IMR-90 (cell line): ENCODE data around the gene UBE2L3. TPM values are rescaled to one million over a fixed set of nuclear protein-coding genes. Genes with fewer than 3 reads are reported as not detected.
A peak's percentile ranks its signal among the peaks of the same experiment; 100 is the strongest.

Experiments used
- ATAC-seq: fragments of 200-7000 bp; cut with Tn5 transposase; 2 replicates; pipeline ENCODE4 v1.9.1; 2020; ENCODE audit warnings: low read depth, mild to moderate bottlenecking, moderate library complexity
- BruUV-seq: library from RNA; stranded (reverse); fragments of 400-500 nt; replicated peaks from 2 replicates; lab custom pipeline; 2021; lab: Mats Ljungman, UMichigan
- CTCF ChIA-PET: fragments of 300-600 bp; formaldehyde crosslinking; extraction: SDS; loops from one replicate; lab custom pipeline; 2021; ENCODE audit warnings: antibody characterized with exemption; lab: Yijun Ruan, JAX
- POLR2A ChIA-PET: fragments of 300-600 bp; sonication (Branson Sonifier 250); formaldehyde crosslinking; loops from one replicate; lab custom pipeline; 2022; ENCODE audit warnings: antibody characterized with exemption; ENCODE audit not compliant: unreplicated experiment; lab: Charles Lee
- DNase-seq: peaks from one replicate; pipeline ENCODE4 v3.0.0; 2013
- H2AFZ ChIP-seq: replicated peaks from 2 replicates; pipeline ENCODE3; 2013; ENCODE audit warnings: low read length, mild to moderate bottlenecking; ENCODE audit not compliant: poor library complexity
- H2AK5ac ChIP-seq: 2 replicates; pipeline ENCODE4 v1.6.1; 2013; ENCODE audit warnings: low read depth, low read length, inconsistent platforms
- H2AK9ac ChIP-seq: replicated peaks from 2 replicates; pipeline ENCODE3; 2013; ENCODE audit warnings: mild to moderate bottlenecking, low read depth, low read length, moderate library complexity; ENCODE audit not compliant: poor library complexity
- H2BK120ac ChIP-seq: 2 replicates; pipeline ENCODE4 v1.6.1; 2013; ENCODE audit warnings: low read depth, low read length, inconsistent platforms
- H2BK15ac ChIP-seq: 3 replicates; pipeline ENCODE4 v1.6.1; 2013; ENCODE audit warnings: low read depth, low read length, inconsistent platforms
- H2BK20ac ChIP-seq: 2 replicates; pipeline ENCODE4 v1.6.1; 2013; ENCODE audit warnings: low read depth, mild to moderate bottlenecking, inconsistent platforms, low read length, moderate library complexity
- H2BK5ac ChIP-seq: 2 replicates; pipeline ENCODE4 v1.6.1; 2013; ENCODE audit warnings: mild to moderate bottlenecking, low read depth, low read length, inconsistent platforms; ENCODE audit not compliant: poor library complexity, severe bottlenecking
- H3K14ac ChIP-seq: replicated peaks from 2 replicates; pipeline ENCODE4 v1.6.1; 2013; ENCODE audit warnings: low read depth, low read length, inconsistent platforms
- H3K18ac ChIP-seq: 2 replicates; pipeline ENCODE4 v1.6.1; 2013; ENCODE audit warnings: low read depth, low read length, control low read depth
- H3K23ac ChIP-seq: 2 replicates; pipeline ENCODE4 v1.6.1; 2013; ENCODE audit warnings: low read depth, low read length, inconsistent platforms
- H3K27ac ChIP-seq: 2 replicates; pipeline ENCODE4 v1.5.1; 2013; ENCODE audit warnings: mild to moderate bottlenecking, control low read depth, low read length; ENCODE audit not compliant: insufficient read depth
- H3K27me3 ChIP-seq: 2 replicates; pipeline ENCODE4 v1.6.1; 2013; ENCODE audit warnings: low read length; ENCODE audit not compliant: control insufficient read depth, insufficient read depth
- H3K36me3 ChIP-seq: 2 replicates; pipeline ENCODE4 v1.6.1; 2013; ENCODE audit warnings: low read length, mixed read lengths; ENCODE audit not compliant: control insufficient read depth, insufficient read depth
- H3K4ac ChIP-seq: 2 replicates; pipeline ENCODE4 v1.6.1; 2013; ENCODE audit warnings: low read depth, low read length, inconsistent platforms
- H3K4me1 ChIP-seq: 2 replicates; pipeline ENCODE4 v1.6.1; 2013; ENCODE audit warnings: low read length, mixed read lengths; ENCODE audit not compliant: control insufficient read depth, insufficient read depth
- H3K4me2 ChIP-seq: 2 replicates; pipeline ENCODE4 v1.6.1; 2013; ENCODE audit warnings: low read depth, mild to moderate bottlenecking, control low read depth, low read length, moderate library complexity
- H3K4me3 ChIP-seq: 2 replicates; pipeline ENCODE4 v1.5.1; 2013; ENCODE audit warnings: low read depth, mild to moderate bottlenecking, control low read depth, low read length, moderate library complexity; ENCODE audit not compliant: insufficient read depth
- H3K56ac ChIP-seq: 2 replicates; pipeline ENCODE4 v1.6.1; 2013; ENCODE audit warnings: low read length, inconsistent platforms; ENCODE audit not compliant: insufficient read depth; ENCODE audit errors: extremely low read depth
- H3K79me1 ChIP-seq, 2 experiments: 2 replicates each; pipeline ENCODE4 v1.6.1; 2013; ENCODE audit warnings: low read length in 2 of 2, inconsistent platforms in 1 of 2, low read depth in 1 of 2
- H3K9ac ChIP-seq: 2 replicates; pipeline ENCODE4 v1.6.1; 2013; ENCODE audit warnings: low read depth, low read length, control low read depth
- H3K9me1 ChIP-seq: 2 replicates; pipeline ENCODE4 v1.6.1; 2013; ENCODE audit warnings: low read length, inconsistent platforms; ENCODE audit not compliant: insufficient read depth
- H3K9me3 ChIP-seq: 2 replicates; pipeline ENCODE4 v1.6.1; 2013; ENCODE audit warnings: low read length; ENCODE audit not compliant: control insufficient read depth, insufficient read depth
- H4K20me1 ChIP-seq: 2 replicates; pipeline ENCODE4 v1.6.1; 2013; ENCODE audit warnings: low read length, inconsistent platforms; ENCODE audit not compliant: insufficient read depth
- H4K5ac ChIP-seq: 2 replicates; pipeline ENCODE4 v1.6.1; 2013; ENCODE audit warnings: mild to moderate bottlenecking, low read depth, low read length, control low read depth
- H4K8ac ChIP-seq, 2 experiments: 2 replicates each; pipeline ENCODE4 v1.6.1; 2013; ENCODE audit warnings: low read depth in 2 of 2, low read length in 2 of 2, control low read depth in 1 of 2, inconsistent platforms in 1 of 2
- H4K91ac ChIP-seq: 2 replicates; pipeline ENCODE4 v1.6.1; 2013; ENCODE audit warnings: low read depth, low read length, inconsistent platforms; ENCODE audit not compliant: insufficient read depth
- BHLHE40 ChIP-seq: fragments of 150-350 bp; IDR thresholded peaks from 2 replicates; pipeline ENCODE4 v1.6.1; 2016; ENCODE audit warnings: mild to moderate bottlenecking, low read depth, low read length
- CEBPB ChIP-seq: IDR thresholded peaks from 2 replicates; pipeline ENCODE4 v1.6.1; 2012; ENCODE audit warnings: low read depth, low read length, improper control_type of control experiment
- CHD1 ChIP-seq: IDR thresholded peaks from 2 replicates; pipeline ENCODE4 v1.6.1; 2012; ENCODE audit warnings: low read depth, low read length, improper control_type of control experiment
- ELK1 ChIP-seq: fragments of 150-350 bp; IDR thresholded peaks from 2 replicates; pipeline ENCODE4 v1.6.1; 2016; ENCODE audit warnings: low read depth, mild to moderate bottlenecking, low read length, moderate library complexity, borderline replicate concordance
- FOS ChIP-seq: fragments of 150-350 bp; IDR thresholded peaks from 2 replicates; pipeline ENCODE4 v1.6.1; 2016; ENCODE audit warnings: low read depth, low read length
- MAZ ChIP-seq: IDR thresholded peaks from 2 replicates; pipeline ENCODE4 v1.6.1; 2012; ENCODE audit warnings: low read depth, mild to moderate bottlenecking, low read length, improper control_type of control experiment, moderate library complexity, borderline replicate concordance
- MXI1 ChIP-seq: IDR thresholded peaks from 2 replicates; pipeline ENCODE4 v1.6.1; 2012; ENCODE audit warnings: low read depth, mild to moderate bottlenecking, low read length, moderate library complexity, borderline replicate concordance
- NFE2L2 ChIP-seq: fragments of 150-350 bp; IDR thresholded peaks from 2 replicates; pipeline ENCODE4 v1.6.1; 2016; ENCODE audit warnings: low read depth, mild to moderate bottlenecking, low read length
- RAD21 ChIP-seq: IDR thresholded peaks from 2 replicates; pipeline ENCODE4 v1.6.1; 2012; ENCODE audit warnings: low read length, improper control_type of control experiment
- RCOR1 ChIP-seq: IDR thresholded peaks from 2 replicates; pipeline ENCODE4 v1.6.1; 2012; ENCODE audit warnings: mild to moderate bottlenecking, low read length, improper control_type of control experiment; ENCODE audit not compliant: insufficient replicate concordance
- RFX5 ChIP-seq: IDR thresholded peaks from 2 replicates; pipeline ENCODE4 v1.8.0; 2012; ENCODE audit warnings: low read depth, mild to moderate bottlenecking, low read length, moderate library complexity
- SMC3 ChIP-seq: fragments of 150-350 bp; IDR thresholded peaks from 2 replicates; pipeline ENCODE4 v1.6.1; 2016; ENCODE audit warnings: low read depth, mild to moderate bottlenecking, antibody characterized with exemption, low read length, moderate library complexity
- WGBS, 2 experiments: methylation state at CpG; one replicate each; pipeline versions ENCODE4 v1.1.5 to v1.1.7; 2013; ENCODE audit warnings: missing lambda C conversion rate in 2 of 2; ENCODE audit not compliant: insufficient read length in 1 of 2; ENCODE audit errors: extremely low coverage in 2 of 2; 5-methylcytosine and 5-hydroxymethylcytosine counted together
- dilution Hi-C: fragments of 300-500 bp; cut with HindIII; formaldehyde crosslinking; loops from one replicate; pipeline ENCODE4 v1.14.3; 2018; ENCODE audit warnings: low sequenced_read_pairs; ENCODE audit not compliant: unreplicated experiment
- in situ Hi-C: fragments of 300-500 bp; cut with MboI; formaldehyde crosslinking; loops from 3 replicates; pipeline ENCODE4 v1.14.3; 2019; ENCODE audit warnings: low sequenced_read_pairs, inconsistent platforms, mixed read lengths
- intact Hi-C: fragments of 100-400 bp; cut with micrococcal nuclease; formaldehyde crosslinking; loops from 2 replicates; pipeline ENCODE4 v1.10.0; 2022
- polyA plus RNA-seq, 3 experiments: library from polyadenylated mRNA; depleted of rRNA; stranded (reverse); fragments of >200 nt; gene quantifications; 2 replicates each; pipeline ENCODE4 v1.2.3, GENCODE V29; 2012; ENCODE audit warnings: low replicate concordance in 1 of 3
- total RNA-seq: library from RNA; depleted of rRNA; stranded (reverse); fragments of >200 nt; gene quantifications from 2 replicates; pipeline ENCODE4 v1.2.3, GENCODE V29; 2012
- TF ChIP-seq, protein P1 (sequence below): fragments of 150-350 bp; IDR thresholded peaks from 2 replicates; pipeline ENCODE4 v1.6.1; 2017; ENCODE audit warnings: mild to moderate bottlenecking, antibody characterized with exemption, low read length, low read depth

The UBE2L3 gene
- total and polyA plus RNA-seq, 2 of the 4 experiments (the other 2 are of a cell fraction) = 29.0 to 72.9 TPM

- dilution Hi-C loops = no loop called here
- no peak for TF ChIP-seq MXI1
- no peak for TF ChIP-seq CEBPB
- TF ChIP-seq ELK1 = no peak
- TF ChIP-seq NFE2L2 = no peak
- TF ChIP-seq MAZ = no peak
- no peak for TF ChIP-seq BHLHE40
- TF ChIP-seq CHD1 = no peak
- TF ChIP-seq, protein P1, sequence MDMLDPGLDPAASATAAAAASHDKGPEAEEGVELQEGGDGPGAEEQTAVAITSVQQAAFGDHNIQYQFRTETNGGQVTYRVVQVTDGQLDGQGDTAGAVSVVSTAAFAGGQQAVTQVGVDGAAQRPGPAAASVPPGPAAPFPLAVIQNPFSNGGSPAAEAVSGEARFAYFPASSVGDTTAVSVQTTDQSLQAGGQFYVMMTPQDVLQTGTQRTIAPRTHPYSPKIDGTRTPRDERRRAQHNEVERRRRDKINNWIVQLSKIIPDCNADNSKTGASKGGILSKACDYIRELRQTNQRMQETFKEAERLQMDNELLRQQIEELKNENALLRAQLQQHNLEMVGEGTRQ = no peak
- TF ChIP-seq RFX5 = no peak
- TF ChIP-seq FOS = no peak
- TF ChIP-seq RAD21 = peak; percentile 96
- peak; percentile 73 for TF ChIP-seq SMC3
- TF ChIP-seq RCOR1 = no peak
These were observed 79.4 kb downstream of the UBE2L3 start for GRCh38 chr22:21646608-21647590.

More at GRCh38 chr22:21646608-21647590, 79.4 kb downstream of the UBE2L3 start:
- ATAC-seq (peak; percentile 41), DNase-seq (peak; percentile 74)
- Histone ChIP-seq H3K36me3 (peaks cover 8% of the 10 kb centered on the region), H2AK5ac (no peak overlapping the region), H3K9ac (no peak overlapping the region), H3K23ac (no peak overlapping the region), H3K27ac (no peak overlapping the region), H3K14ac (no peak overlapping the region), H2BK120ac (no peak overlapping the region), H2AK9ac (no peak overlapping the region), H2AFZ (no peak overlapping the region), H3K4me2 (no peak overlapping the region), H4K5ac (no peak overlapping the region), H3K4ac (no peak overlapping the region), H3K9me3 (no peaks in the 10 kb centered on the region), H4K8ac (no peak overlapping the region), H3K27me3 (no peaks in the 10 kb centered on the region), H4K91ac (no peak overlapping the region), H3K79me1 (peaks cover 6 to 32% of the 10 kb centered on the region in 2 experiments; a peak in 3 of 4 replicates), H3K4me1 (peaks cover 7% of the 10 kb centered on the region), H3K4me3 (no peak overlapping the region), H2BK20ac (no peak overlapping the region), H3K56ac (no peak overlapping the region), H2BK15ac (no peak overlapping the region), H4K20me1 (peaks cover 14% of the 10 kb centered on the region), H3K9me1 (peaks cover 3% of the 10 kb centered on the region; the same call in 1 of the 2 replicates), H2BK5ac (no peak overlapping the region), H3K18ac (no peak overlapping the region)
- in situ Hi-C loops = no loop called here
- 38% methylated on average over 6 of the region's 14 CpGs; no CpG with 5 or more reads in 1 of the 2 experiments for WGBS, 2 experiments
- no TSS peak for BruUV-seq
- POLR2A ChIA-PET = no interaction called here
- CTCF ChIA-PET = interaction anchor here (0.6 to 1.5 kb wide), 5 partner anchors 16 to 49 kb away, joined by 3 to 6 read pairs (median 5); partner anchors contain the start of gene PPIL2
- intact Hi-C loops = no loop called here
